EL (cell line): Measurements from ENCODE around the gene CNPY1.

Source experiments
- DNase-seq: peaks from one replicate; pipeline ENCODE4 v3.0.0-alpha.2; 2016

Gene CNPY1

DNA sequence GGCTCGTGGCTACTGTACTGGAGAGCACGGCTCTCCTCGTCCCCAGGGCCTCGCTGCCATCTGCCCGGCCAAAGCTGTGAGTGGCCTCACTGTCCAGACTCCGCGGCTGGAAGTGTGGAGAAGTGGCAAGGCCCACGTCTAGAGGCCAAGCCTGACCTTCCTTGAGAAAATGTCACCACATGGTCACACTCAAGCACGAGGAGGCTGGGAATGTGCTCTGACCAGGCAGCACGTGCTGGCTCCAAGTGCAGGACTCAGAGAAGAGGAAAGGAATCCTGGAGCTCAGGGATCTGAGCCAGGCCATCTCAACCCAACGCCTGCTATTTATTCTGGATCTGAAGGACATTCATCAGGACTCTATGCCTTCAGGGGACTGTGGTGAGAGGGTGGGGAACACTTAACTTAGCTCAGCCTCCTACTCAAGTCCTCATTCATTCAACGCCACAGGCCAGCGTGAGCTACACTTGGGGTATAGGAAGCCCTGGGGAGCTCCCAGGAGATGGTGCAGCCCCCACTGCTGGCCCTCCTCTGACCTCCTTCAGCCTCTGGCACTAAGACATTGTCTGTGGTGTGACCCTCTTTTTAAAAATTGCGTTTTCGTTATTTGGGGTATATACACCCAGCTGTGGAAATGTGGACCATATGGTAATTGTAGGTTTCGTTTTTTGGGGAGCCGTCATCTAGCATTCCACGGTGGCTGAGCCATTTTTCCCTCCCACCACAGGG is 59.4 kb downstream of the CNPY1 start:
- DNase-seq = no peak

DNA sequence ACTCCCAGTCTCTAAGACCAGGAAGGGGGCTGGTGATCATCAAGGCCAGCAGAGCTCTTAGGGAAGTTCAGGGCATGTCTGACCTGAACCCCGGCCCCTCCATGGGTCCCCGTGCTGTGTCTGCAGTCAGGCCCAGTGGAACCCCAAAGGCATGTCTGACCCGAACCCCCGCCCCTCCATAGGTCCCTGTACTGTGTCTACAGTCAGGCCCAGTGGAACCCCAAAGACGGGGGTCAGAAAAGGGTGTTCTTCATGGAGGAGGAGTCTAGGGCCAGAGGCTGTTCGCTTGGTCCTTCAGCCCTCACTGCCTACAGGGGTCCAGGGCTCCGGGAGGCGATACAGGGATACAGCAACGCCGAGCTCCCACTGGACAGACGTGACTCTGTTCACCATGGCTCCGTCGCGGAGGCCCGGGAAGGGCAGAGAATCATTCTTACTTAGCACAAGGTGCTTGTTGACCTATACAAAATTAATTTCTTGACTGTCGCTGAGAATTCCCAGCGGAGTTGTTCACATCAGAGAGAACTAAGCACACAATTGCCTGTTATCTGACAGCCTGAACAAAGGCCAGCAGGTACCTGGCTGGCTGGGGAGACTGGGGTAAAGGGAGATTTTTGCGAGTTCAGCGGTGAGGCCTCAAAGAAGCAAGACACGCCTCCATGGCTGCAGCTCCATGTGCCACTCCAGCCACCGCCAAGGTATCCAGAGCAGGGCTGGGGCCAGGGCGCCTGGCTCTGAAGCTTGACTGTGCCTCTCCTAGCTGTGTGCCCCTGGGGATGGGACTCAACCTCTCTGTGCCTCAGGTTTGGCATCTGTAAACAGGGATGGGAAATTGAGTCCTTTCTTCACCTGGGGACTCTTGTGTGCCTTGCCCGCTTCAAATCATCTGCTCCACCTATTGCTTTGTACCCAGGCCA is 61.6 kb downstream of the CNPY1 start:
- no peak for DNase-seq

DNA sequence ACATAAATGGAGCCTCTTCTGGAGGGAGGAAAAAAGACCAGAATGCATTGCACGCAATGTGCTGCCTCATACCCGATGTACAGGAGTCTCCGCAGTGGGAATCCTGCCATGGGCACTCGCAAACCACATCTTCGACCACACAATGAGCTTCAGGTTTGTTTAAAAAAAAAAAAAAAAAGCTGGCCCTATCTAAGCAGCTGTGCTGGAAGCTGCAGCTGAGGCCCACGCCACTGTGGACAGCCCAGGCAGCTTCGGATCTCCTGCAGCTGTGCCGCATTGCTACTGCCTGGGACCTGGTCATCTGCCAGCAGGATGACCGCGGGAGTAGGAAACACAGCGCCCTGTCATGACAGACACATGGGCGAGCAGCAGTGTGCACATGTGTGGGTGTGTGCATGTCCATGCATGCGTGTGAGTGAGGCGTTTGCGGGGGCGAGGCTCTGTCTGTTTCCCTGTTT is 62.5 kb downstream of the CNPY1 start:
- no peak for DNase-seq

DNA sequence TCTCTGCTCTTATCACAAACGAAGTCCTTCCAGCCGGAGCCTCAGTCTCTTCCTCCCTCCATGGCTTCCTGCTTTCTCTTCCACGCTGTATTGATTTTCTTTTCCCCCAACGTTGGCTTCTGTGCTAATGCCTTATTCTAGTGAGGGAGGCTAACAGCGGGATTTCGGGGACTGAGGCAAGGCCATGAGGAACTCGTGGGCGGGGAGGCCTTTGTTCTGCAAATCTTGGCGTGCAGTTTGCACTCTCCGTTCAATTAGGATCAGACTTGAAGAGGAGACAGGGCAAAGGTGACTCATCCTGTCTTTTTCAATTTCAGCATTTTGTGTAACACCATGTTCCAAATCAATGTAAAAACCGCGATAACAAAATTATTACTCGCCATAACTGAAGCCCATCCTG is 63.1 kb downstream of the CNPY1 start:
- DNase-seq = no peak

DNA sequence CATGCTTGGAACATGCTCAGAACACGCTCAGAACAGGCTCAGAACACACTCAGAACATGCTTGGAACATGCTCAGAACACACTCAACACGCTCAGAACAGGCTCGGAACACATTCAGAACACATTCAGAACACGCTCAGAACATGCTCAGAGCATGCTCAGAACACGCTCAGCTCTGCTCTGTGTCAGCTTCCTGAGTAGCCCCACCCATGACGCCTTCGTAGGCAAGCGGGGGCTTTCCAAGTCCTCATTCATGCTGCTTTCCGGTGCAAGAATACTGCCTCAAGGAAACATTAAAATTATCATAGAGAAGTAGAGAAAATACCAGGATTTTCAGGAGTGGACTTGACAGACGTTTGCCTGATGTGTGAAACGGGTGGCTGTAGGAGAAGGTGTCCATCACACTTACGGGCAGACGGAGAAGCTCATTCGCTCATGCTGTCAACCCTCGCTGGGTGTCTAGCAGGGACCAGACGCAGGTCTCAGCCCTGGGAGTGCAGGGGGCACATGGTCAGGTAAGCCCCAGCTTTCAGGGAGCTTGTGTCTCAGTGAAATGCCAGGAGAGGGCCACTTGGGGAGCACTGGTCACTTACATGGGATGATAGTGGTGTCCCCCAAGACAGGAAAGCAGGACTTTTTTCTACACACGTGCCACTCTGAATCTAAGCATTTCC is 63.7 kb downstream of the CNPY1 start:
- DNase-seq = no peak

DNA sequence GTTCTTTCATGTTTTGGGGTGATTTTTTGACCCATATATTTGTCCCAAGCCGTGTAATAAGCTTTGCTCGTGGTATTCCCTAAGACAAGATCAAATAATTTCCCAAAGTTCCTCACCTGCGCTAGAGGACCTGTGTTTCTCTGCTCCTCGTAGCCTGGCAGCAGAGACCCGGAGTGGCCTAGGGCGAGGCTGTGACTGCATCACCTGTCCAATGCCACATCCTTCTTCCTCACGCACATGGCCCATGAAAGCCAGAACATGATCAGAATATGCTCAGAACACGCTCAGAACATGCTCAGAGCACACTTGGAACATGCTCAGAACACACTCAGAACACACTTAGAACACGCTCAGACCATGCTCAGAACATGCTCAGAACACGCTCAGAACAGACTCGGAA is 64.6 kb downstream of the CNPY1 start:
- DNase-seq = no peak

DNA sequence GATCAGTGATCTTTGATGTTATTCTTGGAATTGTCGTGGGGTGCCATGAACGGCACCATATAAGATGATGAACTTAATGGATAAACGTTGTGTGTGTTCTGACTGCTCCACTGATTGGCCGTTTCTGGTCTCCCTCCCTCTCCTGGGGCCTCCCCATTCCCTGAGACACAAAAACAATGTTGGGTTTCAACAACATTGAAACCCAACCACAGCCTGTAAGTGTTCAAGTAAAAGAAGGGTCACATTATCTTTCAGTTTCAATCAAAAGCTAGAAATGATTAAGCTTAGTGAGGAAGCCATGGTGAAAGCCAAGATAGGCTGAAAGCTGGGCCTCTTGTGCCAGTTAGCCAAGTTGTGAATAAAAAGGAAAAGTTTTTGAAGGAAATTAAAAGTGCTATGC is 68.9 kb downstream of the CNPY1 start:
- no peak for DNase-seq

DNA sequence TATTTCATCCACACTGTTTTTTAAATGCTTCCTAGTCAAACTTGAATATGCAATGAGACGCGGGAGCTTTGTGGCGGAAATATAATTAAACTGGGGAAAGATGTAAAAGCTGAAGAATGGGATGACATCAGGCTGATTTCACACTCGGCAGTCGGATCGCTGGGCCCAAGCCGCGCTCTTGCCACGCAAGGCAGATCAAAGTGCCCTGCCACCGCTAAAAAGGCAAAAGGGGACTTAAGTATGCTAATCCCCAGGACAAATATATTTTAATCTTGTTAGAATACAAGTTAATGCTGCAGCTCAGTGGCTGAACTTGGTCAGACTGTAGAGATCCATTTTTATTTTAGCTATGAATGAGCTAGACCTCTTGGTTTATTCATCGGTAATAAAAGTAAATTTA is 74.6 kb downstream of the CNPY1 start:
- no peak for DNase-seq

DNA sequence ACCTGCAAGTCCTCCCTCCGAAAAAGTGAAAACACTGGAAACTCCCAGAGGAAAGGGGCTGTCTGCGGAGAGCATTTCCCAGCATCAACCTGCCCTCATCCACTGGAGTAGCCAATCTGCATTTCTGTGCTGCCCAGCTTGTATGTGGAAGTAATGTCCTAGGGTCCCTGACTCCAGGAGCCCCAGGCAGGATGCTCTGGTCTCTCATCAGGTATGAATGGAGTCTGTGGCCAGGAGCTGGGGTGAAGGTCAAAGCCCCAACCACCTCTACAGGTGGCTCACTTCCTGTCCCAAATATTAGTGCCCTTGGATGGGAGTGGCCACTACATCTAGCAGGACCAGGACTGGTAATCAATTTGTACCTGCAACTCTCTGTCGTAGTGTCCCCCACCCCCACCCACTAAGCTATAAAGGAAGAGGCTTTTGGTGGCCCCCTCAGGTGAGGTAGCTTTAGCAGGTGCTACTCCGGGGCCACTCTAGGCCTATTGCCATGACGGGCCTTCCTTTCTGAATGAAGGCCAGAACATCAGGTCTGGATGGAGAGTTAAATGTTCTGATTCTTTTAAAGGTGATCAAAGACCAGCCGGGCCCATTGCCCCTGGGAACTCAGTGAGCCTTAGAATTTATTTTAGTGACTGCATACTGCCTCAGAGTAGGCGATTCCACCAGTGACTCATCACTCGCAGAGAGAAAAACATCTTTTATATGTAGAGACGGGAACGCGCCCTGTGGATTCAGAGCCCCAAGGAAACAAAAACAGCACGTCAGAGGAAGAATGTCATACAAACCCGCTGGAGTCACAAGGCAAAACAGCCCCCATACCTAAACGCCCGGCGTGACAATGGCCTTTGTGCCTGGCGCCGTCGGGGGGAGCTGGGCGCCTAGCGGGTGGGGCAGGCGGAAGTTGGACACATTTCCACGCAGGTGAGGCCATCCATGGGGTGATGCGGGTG is 75.4 kb downstream of the CNPY1 start:
- peak; percentile 20 for DNase-seq

DNA sequence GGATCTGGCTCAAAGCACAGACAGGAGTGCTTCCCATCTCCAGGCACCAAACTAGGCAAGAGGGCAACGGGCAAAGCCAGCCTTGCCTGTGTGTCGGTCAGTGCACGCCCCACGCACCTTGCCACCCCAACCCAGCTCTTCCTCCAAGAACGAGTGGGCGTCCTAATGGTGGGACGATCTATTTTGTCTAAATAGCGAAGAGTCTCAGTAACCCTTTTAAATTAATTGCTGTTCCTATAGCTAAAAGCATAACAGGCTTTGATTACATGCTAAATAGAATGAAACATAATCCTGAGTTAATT is 76.2 kb downstream of the CNPY1 start:
- no peak for DNase-seq

DNA sequence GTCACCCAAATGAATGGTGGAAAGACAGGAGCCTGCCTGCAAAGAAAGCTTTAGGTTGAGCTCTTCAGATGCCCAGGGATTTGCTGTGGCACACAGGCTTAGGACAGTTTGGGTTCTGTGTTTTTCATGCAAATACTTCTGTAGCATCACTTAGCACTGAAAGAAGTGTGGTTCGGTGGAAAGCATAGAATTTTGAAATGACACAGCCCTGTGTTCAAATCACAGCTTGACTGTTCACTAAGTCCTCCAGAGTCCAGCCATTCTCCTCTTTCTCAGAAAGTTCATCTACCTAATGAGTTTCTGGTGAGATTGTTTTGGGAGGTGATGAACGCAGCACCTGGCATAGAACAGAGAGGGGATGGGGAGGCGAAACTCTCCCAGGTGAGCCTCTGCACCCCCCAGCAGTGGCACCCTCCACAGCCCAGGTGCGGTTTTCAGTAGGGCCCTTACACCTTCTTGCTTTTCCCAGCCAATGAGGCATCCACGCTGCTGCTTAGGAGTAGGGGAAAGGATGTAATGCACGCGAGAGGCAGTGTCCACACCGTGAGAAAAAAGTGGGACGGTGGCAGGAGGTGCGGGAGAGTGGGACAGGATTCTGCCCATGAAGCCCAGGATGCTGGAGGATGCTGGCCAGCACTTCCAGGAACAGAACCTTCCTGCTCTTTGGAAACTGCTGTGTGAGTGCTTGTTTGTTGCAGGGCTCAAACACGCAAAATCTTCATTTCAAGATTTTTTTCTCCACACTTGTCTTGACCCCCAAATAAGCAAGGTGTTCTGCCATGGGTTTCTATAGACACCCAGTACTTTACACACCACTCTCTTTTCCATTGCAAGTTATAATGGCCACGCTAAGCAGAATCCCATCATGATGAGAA is 76.8 kb downstream of the CNPY1 start:
- DNase-seq = no peak

DNA sequence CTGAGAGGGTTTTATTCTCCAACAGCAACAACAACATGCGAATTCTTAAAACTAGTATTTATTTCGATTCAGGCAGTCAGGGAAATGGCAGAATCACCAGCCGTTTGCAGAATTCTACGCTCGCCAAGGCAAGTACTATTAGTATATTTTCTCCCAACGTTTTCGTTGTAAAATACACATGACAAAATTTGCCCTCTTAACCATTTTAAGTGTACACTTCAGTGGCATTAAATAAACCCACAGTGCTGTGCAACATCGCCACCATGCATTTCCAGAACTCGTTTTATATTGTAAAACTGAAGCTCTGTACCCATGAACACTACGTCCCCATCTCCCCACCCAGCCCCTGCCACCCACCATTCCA is 77.6 kb downstream of the CNPY1 start:
- DNase-seq = no peak

DNA sequence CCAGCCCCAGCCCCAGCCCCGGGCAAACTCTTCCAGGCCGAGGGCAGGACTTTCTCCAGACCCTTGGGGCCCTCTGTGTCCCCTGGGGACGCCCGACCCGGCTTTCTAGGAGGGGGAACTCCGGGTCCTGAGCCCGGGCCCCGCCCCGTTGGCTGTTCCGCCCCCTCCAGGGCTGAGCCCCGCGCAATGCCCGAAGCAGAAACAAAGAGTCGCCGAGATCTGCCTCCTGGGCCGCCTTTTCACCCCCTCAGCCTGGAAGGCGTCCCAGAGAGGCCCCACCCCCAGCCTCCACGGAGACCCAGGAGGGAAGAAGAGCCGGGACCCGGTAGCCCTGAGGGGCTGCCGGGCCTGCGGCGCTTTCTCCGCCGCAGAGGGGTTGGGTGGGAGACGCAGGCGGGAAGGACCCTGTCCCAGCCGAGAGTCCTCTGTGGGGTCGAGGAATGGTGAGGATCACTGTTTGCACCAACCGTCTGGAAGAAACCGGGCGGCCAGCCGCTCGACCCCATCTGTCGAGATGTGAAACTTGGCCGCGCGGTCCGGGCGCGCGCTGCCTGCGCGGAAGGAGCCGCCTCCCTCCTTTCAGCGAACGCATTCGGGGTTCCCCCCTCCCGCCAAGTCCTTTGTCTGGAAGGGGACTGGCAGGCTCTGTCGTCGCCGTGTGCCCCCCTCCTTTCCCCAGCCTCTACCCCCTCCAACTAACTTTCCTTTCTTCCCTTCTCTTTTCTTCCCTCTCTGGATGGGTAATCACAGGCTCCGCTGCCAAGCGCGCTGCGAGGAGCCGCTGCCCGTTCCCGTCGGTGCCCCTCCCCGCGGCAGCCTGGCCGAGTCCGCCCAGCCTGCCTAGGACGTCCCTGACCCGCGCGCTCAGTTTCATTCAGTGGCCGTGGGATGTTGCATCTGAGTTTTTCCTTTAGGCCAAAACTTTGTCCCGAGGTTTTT is 78.2 kb downstream of the CNPY1 start:
- no peak for DNase-seq

DNA sequence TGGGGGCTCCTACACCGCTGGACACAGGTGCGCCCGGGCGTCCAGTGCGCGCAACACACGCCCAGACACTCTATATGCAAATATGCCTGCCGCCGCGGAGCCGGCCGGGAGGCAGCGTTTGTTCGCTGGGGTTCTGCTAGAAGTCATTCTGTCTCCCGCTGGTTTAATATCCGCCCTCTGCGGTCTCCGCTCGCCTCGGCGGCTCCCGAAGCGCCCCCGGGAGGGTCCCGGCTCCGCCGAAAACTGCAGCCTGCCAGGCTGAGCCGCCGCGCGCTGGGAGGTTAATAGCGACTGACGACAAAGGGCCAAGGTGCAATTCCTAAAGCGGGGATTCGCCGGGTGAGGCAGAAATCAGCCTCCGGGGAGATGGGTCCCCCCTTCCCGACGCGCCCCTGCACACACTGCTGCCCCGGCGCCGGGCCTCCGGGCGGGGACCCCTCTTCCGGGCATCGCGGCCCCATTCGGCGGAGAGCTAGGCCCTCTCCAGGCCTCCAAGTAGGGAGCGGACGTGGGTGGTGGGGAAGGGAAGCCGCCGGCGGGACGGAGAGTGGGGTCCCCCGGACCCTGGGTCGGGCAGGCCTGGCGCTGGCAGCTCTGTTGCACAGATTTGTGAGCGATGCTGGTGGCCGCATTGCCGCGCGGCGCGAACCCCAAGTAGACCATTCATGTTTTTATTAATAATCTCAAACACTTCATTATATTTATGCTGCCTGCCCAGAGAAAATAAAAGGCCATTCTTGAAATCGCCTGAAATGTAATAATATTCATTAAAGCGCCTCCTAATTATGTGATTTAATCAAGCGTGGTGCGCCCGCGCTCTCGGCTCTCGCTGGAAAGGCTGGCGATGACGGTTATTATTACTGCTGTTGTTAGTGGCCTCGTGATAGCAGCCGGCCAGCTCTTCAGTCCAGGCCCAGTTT is 79.3 kb downstream of the CNPY1 start:
- no peak for DNase-seq

DNA sequence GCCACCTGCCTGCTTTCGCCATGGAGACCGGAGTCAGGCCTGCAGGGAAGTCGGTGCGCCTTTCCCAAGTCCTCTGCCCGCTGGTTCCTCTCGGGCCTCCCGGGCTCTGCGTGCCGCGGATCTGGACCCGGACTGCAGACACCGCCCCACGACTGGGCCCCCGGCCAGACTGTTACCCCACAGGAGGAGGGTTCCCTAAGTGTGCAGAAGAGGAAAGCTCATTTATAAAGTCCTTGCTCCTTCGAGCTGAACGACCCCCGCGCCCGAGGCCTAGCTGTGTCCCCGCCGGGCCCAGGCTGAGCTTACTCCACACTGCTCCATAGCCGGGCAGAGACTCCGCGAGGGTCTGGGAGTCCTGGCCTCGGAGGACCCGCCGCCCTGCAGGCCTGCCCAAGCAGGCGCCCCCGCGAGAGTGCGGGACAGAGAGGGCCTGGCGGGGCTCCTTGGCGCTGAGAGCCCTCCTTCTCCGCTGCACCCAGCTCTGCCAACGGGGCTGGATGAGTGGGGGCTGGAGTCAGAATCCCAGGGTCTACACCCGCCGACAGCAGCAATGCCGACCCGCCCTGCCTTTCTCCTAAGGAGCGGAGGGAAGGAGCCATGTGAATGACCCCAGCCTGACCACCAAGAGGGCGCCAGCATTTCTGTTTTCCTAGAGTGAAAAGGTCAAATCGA is 80.1 kb downstream of the CNPY1 start:
- DNase-seq = no peak

DNA sequence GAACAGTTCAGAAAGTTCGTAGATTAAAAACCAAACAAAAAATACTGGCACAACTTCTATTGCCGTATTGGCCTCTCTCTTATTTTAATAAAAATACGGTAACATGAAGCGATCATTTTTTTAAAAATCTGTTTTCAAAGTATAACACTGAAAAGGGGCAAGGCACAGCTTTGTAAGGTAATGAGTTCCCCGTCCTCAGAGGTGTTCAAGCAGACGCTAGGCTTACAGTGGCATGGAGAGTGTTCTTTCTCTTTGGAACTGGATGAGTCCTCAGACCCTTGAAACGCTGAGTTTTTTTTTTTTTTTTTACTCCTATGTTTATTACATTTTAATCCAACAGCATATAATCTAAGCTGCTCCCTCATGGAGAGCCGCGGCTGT is 80.6 kb downstream of the CNPY1 start:
- no peak for DNase-seq

DNA sequence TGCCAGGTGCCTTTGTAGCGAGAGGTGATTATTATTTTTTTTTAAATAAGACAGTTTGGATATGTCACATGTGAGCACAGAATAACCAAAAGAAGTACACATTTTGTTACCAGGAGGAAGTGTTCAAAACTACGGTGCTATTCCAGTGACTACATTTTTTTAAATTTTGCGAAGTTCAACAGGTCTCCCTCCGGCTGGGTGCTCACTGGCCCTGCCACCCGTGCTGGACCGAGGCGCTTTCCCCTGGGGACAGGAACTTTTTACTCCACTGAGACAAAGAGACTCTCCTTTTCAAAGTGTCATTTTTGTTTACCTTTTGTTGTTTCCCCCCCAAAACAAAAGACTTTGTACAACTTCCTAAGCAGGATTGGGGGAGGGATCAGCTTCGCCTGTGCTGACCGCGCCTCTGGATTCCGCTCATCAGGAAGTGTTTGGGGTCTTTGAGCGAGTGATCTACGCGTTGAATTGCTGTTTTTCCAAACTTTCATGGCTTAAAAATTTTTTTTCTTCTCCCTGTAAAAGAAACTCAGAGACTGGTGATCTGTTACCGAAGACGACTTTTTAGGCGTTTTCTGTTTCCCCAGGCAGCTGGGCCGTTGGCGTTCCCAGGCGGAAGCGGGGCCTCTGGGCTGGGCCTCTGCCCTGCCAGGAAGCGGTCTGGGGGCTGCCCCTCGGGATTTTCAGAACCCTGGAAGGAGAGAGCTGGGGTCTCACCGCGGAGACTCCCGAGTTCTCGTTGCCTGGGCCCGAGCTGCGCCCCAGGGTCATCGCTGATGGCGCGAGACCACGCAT is 81.2 kb downstream of the CNPY1 start:
- DNase-seq = no peak

DNA sequence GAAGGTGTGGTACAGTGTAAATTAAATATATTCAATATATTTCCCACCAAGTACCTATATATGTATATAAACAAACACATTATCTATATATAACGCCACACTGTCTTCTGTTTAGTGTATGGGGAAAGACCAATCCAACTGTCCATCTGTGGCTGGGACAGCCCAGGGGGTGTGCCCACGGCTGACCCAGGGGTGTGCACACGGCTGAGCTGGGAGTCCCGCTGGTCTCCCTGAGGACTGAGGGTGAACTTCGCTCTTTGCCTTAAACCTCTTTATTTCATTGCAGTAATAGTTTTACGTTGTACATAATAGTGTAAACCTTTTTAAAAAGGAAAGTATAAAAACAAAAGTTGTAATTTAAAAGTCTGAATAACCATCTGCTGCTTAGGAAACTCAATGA is 82.2 kb downstream of the CNPY1 start:
- no peak for DNase-seq
